NCI-H1092 treated with DMSO at 0.1 percent for 48 hours (cell line): ENCODE results near the gene IL1RAPL1.

ENCODE experiments used
- DNase-seq: peaks from one replicate; lab custom pipeline; 2025; lab: John Stamatoyannopoulos, UW

Gene IL1RAPL1

DNA sequence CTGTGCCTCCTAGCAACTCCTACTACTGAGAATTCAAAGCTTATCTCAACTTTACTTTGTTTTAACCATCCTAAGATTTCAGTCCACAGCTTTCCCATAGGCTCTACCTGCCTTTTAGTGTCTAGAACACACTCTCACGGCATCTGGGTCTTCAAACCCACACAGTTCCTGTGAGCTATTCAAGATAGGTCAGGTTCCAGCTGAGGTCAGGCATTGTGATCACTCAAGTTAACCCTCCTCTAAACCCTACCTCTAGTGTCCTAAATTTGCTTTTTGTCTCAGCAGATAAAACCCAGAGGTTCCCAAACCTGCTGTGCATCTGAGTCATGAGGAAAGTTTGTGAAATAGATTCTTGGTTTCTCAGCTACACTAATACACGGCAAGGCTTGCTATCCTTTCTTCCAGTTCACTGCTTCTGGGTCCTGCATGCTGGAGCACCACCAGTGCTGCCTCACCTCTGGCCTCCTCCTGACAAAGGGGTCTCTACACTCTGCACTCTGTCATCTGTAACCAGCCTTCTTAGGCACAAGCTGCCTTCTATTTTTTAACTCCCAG lies 1303.5 kb downstream of the IL1RAPL1 start:
- DNase-seq = no peak

DNA sequence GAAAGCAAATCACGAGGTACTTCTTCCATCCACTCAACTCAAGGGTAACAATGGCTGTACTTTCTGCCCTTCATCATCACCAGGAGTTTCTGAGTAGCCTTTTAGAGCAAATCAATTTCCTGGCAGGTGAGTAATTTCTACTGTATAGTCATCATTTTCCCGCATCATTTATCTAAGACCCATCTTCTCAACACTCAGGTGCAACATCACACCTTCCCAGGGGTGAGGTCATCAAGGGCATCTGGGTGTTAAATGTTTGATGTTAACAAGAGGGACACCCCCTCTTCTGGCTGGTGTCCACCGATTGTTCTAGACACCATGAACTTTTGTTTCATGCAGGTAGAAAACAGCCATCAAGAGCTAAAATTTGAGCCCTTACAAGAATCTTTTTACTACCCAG lies 1314.8 kb downstream of the IL1RAPL1 start:
- DNase-seq = no peak

GRCh38 chrX:29903360-29903759 lies 1316.1 kb downstream of the IL1RAPL1 start:
- no peak for DNase-seq

GRCh38 chrX:29911673-29912072 lies 1324.4 kb downstream of the IL1RAPL1 start:
- no peak for DNase-seq

DNA sequence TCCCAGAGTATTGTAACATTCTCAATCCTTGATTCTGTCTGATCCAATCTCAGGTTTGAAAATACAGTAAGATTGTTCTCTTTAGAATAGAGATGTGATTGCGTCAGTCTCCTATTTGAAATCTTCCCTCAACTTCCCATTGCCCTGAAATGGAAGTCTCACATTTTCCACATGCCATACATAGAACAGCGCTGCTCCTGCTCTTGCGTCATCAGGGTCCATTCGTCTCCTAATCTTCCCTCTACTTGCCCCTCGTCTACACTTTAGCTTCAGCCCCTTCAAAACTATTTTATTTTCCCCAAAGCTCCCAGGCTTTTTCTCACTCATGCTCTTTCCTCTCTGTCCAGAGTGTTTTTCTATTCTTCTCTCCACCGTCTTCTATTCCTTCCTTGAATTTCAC lies 1326.4 kb downstream of the IL1RAPL1 start:
- DNase-seq = no peak

DNA sequence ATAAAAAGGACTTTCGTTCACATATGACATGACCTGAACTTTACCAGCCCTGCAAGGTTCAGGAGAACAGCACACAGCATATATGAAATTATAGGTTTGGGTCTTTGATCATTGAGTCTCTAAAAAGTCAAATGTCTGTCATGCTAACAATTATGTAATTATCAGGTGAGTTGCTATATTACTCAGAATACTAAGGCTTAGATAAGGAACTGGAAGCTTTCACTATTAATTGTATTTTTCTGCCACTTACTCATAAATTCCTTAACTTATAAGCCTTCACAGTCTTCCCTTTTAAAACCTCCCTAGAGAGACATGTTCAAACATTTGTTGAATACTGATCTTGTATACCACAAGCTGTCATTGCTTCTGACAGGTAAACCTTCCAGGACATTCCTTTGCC lies 1335.4 kb downstream of the IL1RAPL1 start:
- DNase-seq = no peak

DNA sequence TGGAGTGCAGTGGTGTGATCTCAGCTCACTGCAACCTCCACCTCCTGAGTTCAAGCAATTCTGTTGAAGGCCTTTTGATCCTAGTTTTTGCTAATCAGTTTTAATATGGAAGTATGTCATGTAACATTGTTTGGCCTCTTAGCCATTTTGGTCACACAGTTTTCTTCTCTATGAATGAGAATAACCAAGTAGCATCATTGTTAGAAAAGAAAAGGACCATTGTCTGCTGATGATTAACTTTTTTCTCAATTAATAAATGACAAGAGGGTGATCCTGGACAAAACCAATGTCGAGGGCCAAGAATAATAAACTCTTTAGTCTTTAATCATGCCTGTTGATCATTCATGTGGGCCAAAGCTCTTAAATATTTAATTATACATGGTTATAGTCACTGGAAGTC lies 1338.8 kb downstream of the IL1RAPL1 start:
- no peak for DNase-seq

DNA sequence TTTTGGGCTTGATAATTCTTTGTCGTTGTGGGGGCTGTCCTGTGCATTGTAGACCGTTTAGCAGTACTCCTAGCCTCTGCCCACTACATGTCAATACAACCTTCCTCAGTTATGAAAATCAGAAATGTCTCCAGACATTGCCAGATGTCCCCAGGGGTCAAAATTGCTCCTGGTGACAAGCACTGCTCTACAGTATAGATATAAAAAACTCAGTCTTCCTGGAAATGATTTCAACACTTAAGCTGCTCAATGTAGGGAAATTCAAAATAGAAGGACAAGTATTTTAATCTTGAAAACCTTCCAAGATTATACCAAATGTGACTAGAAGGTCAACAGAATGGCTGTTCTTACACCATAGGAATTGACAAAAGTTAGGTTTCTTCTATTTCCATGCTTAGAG lies 1339.4 kb downstream of the IL1RAPL1 start:
- no peak for DNase-seq

- no peak for DNase-seq
Observed at GRCh38 chrX:29935455-29935854, 1348.2 kb downstream of the IL1RAPL1 start.

DNA sequence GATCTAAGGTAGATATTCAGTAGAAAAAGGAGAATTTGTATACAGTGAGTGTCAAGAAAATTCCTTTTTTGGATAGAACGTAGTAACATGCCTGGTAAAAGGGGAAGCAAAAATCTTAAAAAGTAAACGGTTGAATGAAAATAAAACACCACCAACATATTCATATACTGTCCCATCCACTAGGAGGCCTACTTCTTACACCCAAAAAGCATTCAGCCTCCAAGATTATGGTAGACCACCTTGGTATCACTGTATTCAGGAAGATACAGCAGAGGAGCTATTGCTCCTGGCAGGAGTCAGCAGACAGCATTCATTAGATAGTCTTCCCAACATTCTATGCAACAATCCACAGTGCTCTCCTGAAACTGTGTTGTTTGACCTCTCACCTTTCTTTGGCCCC lies 1353.5 kb downstream of the IL1RAPL1 start:
- no peak for DNase-seq

- DNase-seq = no peak
Observed at GRCh38 chrX:29941287-29941686, 1354.0 kb downstream of the IL1RAPL1 start.

GRCh38 chrX:29947225-29947624 lies 1360.0 kb downstream of the IL1RAPL1 start:
- DNase-seq = no peak

DNA sequence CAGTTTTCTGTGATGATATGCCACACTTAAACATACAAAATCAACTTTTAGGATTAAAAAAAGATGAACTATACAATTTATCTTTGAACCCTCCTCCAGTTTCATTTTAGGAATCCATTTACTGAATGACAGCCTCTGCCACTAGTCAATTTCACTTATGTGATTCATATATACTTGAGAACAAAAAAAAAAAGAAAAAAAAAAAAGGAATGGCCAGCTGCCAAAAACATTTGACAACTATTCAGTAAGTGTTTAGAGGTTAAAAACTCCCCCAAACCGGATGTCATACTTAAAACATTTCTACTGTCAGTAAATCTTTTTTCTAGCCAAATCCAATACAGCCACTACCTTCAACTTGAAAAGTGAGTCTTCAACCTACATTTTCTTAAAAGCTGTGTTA lies 1361.4 kb downstream of the IL1RAPL1 start:
- DNase-seq = no peak

DNA sequence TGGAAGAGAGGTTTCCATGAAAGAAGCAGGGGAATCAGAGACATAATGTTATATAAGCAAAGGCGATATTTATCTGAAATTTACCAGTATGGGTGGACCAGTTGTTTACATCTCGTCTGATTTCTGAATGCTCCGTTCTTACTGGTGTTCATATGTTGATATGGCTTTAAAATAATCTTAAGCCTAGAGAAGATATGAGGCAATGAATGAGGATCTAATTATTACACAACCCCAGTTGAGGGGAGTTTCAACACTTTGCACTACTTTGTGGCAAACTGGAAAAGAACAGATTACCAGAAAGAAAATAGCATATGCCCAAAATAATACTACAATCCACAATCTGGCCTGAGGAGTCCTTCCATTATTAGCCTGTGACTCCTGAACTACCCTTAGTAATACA lies 1364.8 kb downstream of the IL1RAPL1 start:
- no peak for DNase-seq

DNA sequence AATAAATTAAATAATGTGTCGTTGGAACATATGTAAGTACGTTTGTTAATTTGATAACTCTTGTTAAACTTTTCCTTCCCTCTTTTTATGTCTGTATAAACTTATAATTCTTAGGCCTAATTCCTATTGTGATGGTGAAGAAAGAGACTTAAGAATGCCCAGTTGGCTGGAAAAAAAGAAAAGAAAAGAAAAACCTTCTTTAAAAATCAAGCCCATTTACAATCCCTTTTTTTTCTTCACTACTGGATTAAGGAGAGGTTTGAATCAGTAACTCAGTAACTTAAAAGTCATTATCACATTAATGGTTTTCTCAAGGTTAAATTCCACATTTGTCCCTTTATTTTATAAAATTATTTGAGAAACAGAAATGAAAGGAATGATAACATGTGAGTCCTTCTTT lies 1374.8 kb downstream of the IL1RAPL1 start:
- no peak for DNase-seq

GRCh38 chrX:29965634-29966033 lies 1378.4 kb downstream of the IL1RAPL1 start:
- no peak for DNase-seq

- DNase-seq = no peak
Observed at GRCh38 chrX:29992083-29992482, 1404.8 kb downstream of the IL1RAPL1 start.

DNA sequence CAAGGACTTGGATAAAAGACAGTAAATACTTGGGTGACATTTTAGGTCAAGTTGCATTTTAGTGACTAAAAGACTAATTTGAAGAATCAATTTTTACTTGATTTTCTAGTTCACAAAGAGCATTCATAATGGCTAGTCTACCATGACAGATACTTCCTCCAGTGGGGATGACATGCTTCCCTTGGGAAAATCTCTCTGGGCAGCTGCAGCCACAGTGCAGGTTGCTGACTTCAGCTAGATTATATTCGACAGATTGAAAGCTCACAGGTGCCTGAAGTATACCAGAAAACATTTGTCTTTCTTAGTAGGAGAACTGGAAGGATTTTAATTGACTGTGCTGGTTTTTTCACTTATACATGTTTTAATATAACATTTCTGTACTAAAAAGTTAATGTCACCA lies 1418.6 kb downstream of the IL1RAPL1 start:
- no peak for DNase-seq
